Transverse colon (tissue), 4 donors: ENCODE measurements around the gene ANKRD44. TPM values are rescaled to one million over a fixed set of nuclear protein-coding genes. Genes with fewer than 3 reads are reported as not detected.

Experiments
- DNase-seq: peaks from one replicate; pipeline ENCODE4 v3.0.0-alpha.2; 2019
- H3K27ac ChIP-seq, 4 donors: fragments of 200-600 bp; sonication (generic); 2 replicates each; pipeline ENCODE4 v1.5.1; 2016 to 2018; ENCODE audit warnings: inconsistent platforms in 4 of 4
- H3K27me3 ChIP-seq: fragments of 200-600 bp; sonication (generic); 2 replicates; pipeline ENCODE4 v1.5.1; 2017; ENCODE audit warnings: inconsistent platforms
- H3K36me3 ChIP-seq, 4 donors: fragments of 200-600 bp; sonication (generic); 2 replicates each; pipeline ENCODE4 v1.5.1; 2017 to 2019; ENCODE audit warnings: inconsistent platforms in 4 of 4
- H3K4me1 ChIP-seq, 4 donors: fragments of 200-600 bp; sonication (generic); 2 replicates each; pipeline ENCODE4 v1.5.1; 2017 to 2020; ENCODE audit warnings: inconsistent platforms in 4 of 4
- H3K4me3 ChIP-seq, 4 donors: fragments of 200-600 bp; sonication (generic); 1 replicate in 1 of 4; 2 replicates in 3 of 4; pipeline versions ENCODE4 v1.5.1 to v1.6.1; 2017 to 2019; ENCODE audit warnings: inconsistent platforms in 4 of 4
- H3K9me3 ChIP-seq, 2 donors: fragments of 200-600 bp; sonication (generic); 2 replicates each; pipeline ENCODE4 v1.5.1; 2017 to 2019; ENCODE audit warnings: inconsistent platforms in 2 of 2
- EP300 ChIP-seq: sonication (generic); formaldehyde crosslinking; IDR thresholded peaks from one replicate; pipeline ENCODE4 v1.6.1; 2017; ENCODE audit warnings: antibody characterized with exemption, low read depth
- POLR2A ChIP-seq: fragments of 450-650 bp; IDR thresholded peaks from one replicate; pipeline ENCODE4 v1.6.1; 2016; ENCODE audit warnings: antibody characterized with exemption, mild to moderate bottlenecking, moderate library complexity
- POLR2AphosphoS5 ChIP-seq, 3 donors: sonication (generic); formaldehyde crosslinking; IDR thresholded peaks; one replicate each; pipeline ENCODE4 v1.6.1; 2016; ENCODE audit warnings: antibody characterized with exemption in 3 of 3
- WGBS, 2 donors: methylation state at CpG; one replicate each; pipeline ENCODE4 v1.1.5; 2018; ENCODE audit warnings: low coverage in 1 of 2; 5-methylcytosine and 5-hydroxymethylcytosine counted together
- in situ Hi-C, 4 donors: fragments of 200-750 bp; cut with MboI; loops; one replicate each; pipeline versions ENCODE4 v1.15.0 to v1.15.1; 2017; ENCODE audit warnings: low sequenced_read_pairs in 3 of 4, low pct_ligation_motif_present in 1 of 4, low pct_unique_long_range_greater_than_20kb in 1 of 4
- intact Hi-C: fragments of 100-400 bp; cut with DNase I; formaldehyde crosslinking; loops from one replicate; pipeline ENCODE4 v1.15.1; 2023; ENCODE audit warnings: low total_unique reads
- total RNA-seq, 4 donors: library from RNA; depleted of rRNA; stranded (reverse); fragments of >200 nt; gene quantifications; one replicate each; pipeline ENCODE4 v1.1.0, GENCODE V29; 2016
- TF ChIP-seq, protein P1 (sequence below), 5 experiments: fragments of 200-600 bp in 3 of 5; fragments of 450-650 bp in 2 of 5; sonication (generic) in 3 of 5; IDR thresholded peaks; 1 replicate in 2 of 5; 2 replicates in 3 of 5; pipeline ENCODE4 v1.5.1; 2016 to 2017; ENCODE audit warnings: antibody characterized with exemption in 5 of 5, inconsistent platforms in 3 of 5, mild to moderate bottlenecking in 2 of 5, moderate library complexity in 1 of 5

The ANKRD44 gene
- total RNA-seq, 4 donors from 2014 or later = 13.9 to 46.8 (median 27.5) TPM

DNA sequence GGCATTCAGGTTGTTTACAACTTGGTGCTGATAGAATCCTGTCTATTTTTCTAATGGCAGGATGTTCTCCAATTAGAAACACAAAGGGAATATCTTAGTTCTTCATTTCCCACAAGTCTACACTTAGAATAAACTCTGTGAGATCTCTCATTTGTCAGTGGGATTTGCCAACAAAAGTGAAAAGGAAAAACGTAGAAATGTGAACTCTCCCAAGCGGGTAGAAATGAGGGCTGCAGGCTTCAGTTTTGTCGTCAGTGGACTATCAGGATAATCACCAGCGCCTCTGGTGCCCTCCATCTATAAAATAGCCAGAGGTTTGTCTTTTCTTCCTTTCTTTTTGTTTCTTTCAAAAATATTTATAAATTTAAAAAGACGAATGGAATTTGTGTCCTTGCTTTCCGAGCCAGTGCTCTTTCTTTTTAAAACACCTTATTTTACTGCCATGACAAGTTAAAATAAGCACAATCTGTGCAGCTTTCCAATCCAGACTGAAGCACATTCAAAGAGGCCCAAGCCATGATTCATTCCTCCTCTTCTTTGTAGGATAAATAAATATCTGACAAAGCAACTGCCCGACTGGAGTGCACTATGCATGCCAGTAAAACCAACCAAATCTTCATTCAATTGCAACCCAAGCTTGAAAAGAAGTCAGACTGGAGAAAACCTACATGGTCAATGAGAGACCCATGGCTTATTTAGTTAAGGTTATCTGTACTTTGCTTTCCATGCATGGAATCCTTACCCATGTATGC lies 185.8 kb downstream of the ANKRD44 start:
- peak overlapping the region in 3 of 4 donors; percentile 27 to 51 (median 42) for H3K27ac ChIP-seq

DNA sequence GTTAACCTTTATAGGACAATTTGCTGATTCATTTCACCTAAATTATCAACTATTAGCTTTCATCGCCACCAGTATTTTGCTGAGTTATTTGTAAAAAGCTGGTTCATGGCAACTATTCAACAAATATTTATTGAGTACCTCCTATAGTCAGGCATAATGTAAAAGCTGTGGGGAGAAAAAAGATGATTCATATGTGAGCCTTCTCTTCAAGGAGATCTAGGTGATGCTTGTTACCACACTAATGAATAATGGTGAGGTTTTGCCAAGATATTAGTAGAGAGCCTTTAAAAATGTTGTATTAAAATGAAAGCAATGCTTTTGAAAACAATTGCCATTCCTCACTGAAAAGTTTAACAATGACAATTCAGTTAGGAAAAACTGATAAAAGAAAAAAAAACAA lies 187.8 kb downstream of the ANKRD44 start:
- intact Hi-C loops = no loop called here

More for the DNA sequence above, 185.8 kb downstream of the ANKRD44 start:
- H3K27me3 ChIP-seq = no peaks in the 10 kb centered on the region
- H3K4me3 ChIP-seq = no peak overlapping the region
- no peak for DNase-seq
- intact Hi-C loops = no loop called here
- in situ Hi-C loops = loop anchor here in 1 of 4 donors (25.0 kb wide), 1 partner anchor 187 kb away; the partner anchor contains the start of gene ANKRD44
- TF ChIP-seq EP300 (no peak), POLR2AphosphoS5 (IDR thresholded peaks at IDR 0.05) (no peak), POLR2A (no peak)
- TF ChIP-seq, protein P1, sequence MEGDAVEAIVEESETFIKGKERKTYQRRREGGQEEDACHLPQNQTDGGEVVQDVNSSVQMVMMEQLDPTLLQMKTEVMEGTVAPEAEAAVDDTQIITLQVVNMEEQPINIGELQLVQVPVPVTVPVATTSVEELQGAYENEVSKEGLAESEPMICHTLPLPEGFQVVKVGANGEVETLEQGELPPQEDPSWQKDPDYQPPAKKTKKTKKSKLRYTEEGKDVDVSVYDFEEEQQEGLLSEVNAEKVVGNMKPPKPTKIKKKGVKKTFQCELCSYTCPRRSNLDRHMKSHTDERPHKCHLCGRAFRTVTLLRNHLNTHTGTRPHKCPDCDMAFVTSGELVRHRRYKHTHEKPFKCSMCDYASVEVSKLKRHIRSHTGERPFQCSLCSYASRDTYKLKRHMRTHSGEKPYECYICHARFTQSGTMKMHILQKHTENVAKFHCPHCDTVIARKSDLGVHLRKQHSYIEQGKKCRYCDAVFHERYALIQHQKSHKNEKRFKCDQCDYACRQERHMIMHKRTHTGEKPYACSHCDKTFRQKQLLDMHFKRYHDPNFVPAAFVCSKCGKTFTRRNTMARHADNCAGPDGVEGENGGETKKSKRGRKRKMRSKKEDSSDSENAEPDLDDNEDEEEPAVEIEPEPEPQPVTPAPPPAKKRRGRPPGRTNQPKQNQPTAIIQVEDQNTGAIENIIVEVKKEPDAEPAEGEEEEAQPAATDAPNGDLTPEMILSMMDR (IDR thresholded peaks at IDR 0.05) = no peak
- H3K36me3 ChIP-seq = no peaks in the 10 kb centered on the region
- 67 to 71% methylated on average over 6 to 7 of the region's 7 CpGs for WGBS, 2 donors
- no peaks in the 10 kb centered on the region for H3K9me3 ChIP-seq
- H3K4me1 ChIP-seq = peaks cover 0 to 5% (median 0%) of the 10 kb centered on the region in 4 donors

DNA sequence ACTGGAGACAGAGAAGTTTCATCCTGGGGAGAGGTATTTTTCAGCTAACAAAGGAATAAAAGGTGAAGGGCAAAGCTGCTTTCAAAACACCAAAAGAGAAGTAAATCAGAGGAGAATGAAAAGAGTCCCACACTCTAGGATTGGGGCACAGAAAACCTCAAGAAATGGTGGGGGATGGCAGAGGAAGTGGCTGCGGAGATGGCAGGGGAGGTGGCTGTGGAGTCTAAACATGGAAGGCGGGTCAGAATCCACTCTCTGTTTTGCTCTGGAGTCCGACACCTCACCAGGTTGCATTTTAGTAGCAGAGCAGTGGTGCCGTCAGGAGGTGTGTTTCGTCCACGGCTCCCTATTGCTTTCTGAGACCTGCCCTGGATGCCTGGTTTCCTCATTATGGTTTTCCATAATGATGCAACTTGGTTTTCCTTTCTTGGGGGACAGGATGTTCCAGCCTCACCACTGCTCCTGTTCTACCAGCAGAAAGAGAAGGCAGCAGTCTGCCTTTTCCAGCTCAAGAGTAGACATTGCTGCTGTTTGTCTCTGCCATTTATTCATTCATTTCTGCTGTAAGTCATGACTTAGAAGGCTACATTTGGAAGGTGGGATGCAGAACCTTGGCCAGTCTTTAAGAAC lies 188.7 kb downstream of the ANKRD44 start:
- no peaks in the 10 kb centered on the region for H3K36me3 ChIP-seq
- TF ChIP-seq, protein P1 (IDR thresholded peaks at IDR 0.05) = no peak
- TF ChIP-seq EP300 = no peak
- TF ChIP-seq POLR2AphosphoS5 (IDR thresholded peaks at IDR 0.05) = no peak
- no peak for TF ChIP-seq POLR2A
- DNase-seq = no peak
- in situ Hi-C loops = loop anchor here in 1 of 4 donors (25.0 kb wide), 1 partner anchor 190 kb away; the partner anchor contains the start of gene ANKRD44
- no peaks in the 10 kb centered on the region for H3K27me3 ChIP-seq
- no peak overlapping the region for H3K27ac ChIP-seq
- H3K4me1 ChIP-seq = peaks cover 0 to 5% (median 0%) of the 10 kb centered on the region in 4 donors
- no peaks in the 10 kb centered on the region for H3K9me3 ChIP-seq
- H3K4me3 ChIP-seq = no peak overlapping the region
- WGBS, 2 donors = 75% methylated on average over 6 of the region's 6 CpGs; no CpG with 5 or more reads in 1 of the 2 donors
- intact Hi-C loops = no loop called here

More for the DNA sequence above, 187.8 kb downstream of the ANKRD44 start:
- DNase-seq = no peak
- Histone ChIP-seq H3K4me1 (peaks cover 0 to 5% (median 0%) of the 10 kb centered on the region in 4 donors), H3K27ac (no peak overlapping the region), H3K36me3 (no peaks in the 10 kb centered on the region), H3K4me3 (no peak overlapping the region), H3K27me3 (no peaks in the 10 kb centered on the region), H3K9me3 (no peaks in the 10 kb centered on the region)
- WGBS, 2 donors = 98 to 100% methylated on average over 1 of the region's 1 CpG
- TF ChIP-seq, protein P1 (IDR thresholded peaks at IDR 0.05) = no peak
- no peak for TF ChIP-seq POLR2AphosphoS5 (IDR thresholded peaks at IDR 0.05)
- no peak for TF ChIP-seq POLR2A
- TF ChIP-seq EP300 = no peak
- in situ Hi-C loops = loop anchor here in 1 of 4 donors (25.0 kb wide), 1 partner anchor 189 kb away; the partner anchor contains the start of gene ANKRD44

DNA sequence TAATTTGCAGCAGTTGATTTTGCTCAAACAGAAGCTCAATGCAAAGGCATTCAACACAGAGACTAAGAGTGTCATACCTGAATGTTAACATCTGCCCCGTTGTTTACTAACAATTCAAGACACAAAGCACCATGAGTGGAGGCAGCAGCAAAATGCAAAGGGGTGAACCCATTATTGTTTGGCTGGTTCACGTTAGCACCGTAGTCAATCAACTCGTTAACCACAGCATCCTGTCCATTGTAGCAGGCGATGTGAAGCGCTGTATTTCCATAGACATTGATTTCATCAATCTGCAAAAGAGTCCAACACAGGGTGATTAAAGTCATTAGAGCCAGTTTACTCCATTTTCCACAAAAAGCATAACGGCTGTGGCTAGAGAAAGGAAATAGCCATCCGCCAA lies 189.3 kb downstream of the ANKRD44 start:
- TF ChIP-seq POLR2A = no peak
- TF ChIP-seq, protein P1 (IDR thresholded peaks at IDR 0.05) = no peak
- no peak for TF ChIP-seq EP300
- TF ChIP-seq POLR2AphosphoS5 (IDR thresholded peaks at IDR 0.05) = no peak
- H3K27me3 ChIP-seq = no peaks in the 10 kb centered on the region
- no peak overlapping the region for H3K27ac ChIP-seq
- intact Hi-C loops = no loop called here
- no peak overlapping the region for H3K4me3 ChIP-seq
- in situ Hi-C loops = loop anchor here in 1 of 4 donors (25.0 kb wide), 1 partner anchor 191 kb away; the partner anchor contains the start of gene ANKRD44
- no peaks in the 10 kb centered on the region for H3K36me3 ChIP-seq
- peaks cover 0 to 5% (median 0%) of the 10 kb centered on the region in 4 donors for H3K4me1 ChIP-seq
- 75 to 100% methylated on average over 2 to 8 of the region's 8 CpGs for WGBS, 2 donors
- DNase-seq = no peak
- no peaks in the 10 kb centered on the region for H3K9me3 ChIP-seq
